HG03571 (cell line): ENCODE data around the gene KRT85.

Experiments used
- ATAC-seq: cut with Tn5 transposase; IDR thresholded peaks from one replicate; pipeline ENCODE4 v1.9.1; 2021; ENCODE audit not compliant: unreplicated experiment

The KRT85 gene

GRCh38 chr12:52395761-52396434, 28.6 kb upstream of the KRT85 start:
- ATAC-seq = no peak

GRCh38 chr12:52394836-52395405, 27.6 kb upstream of the KRT85 start:
- ATAC-seq = no peak

GRCh38 chr12:52392465-52393007, 25.3 kb upstream of the KRT85 start:
- ATAC-seq = no peak

GRCh38 chr12:52391618-52392002, 24.3 kb upstream of the KRT85 start:
- ATAC-seq = no peak

- no peak for ATAC-seq
Measured at GRCh38 chr12:52390739-52391617, 23.7 kb upstream of the KRT85 start.

GRCh38 chr12:52389313-52390207, 22.3 kb upstream of the KRT85 start:
- no peak for ATAC-seq

- no peak for ATAC-seq
Measured at GRCh38 chr12:52387859-52388258, 20.6 kb upstream of the KRT85 start.

- ATAC-seq = no peak
Measured at GRCh38 chr12:52385226-52385702, 18.0 kb upstream of the KRT85 start, which contains the start of gene KRT84. TSS of gene KRT84 (minus strand) at chr12:52385652. CDS start at chr12:52385585, 67 bp downstream.

- no peak for ATAC-seq
Measured at GRCh38 chr12:52383331-52383730, 16.1 kb upstream of the KRT85 start.

- ATAC-seq = no peak
Measured at GRCh38 chr12:52382854-52383253, 15.6 kb upstream of the KRT85 start.

GRCh38 chr12:52381206-52381605, 13.9 kb upstream of the KRT85 start:
- no peak for ATAC-seq

- ATAC-seq = no peak
Measured at GRCh38 chr12:52380271-52380694, 13.0 kb upstream of the KRT85 start.

GRCh38 chr12:52379536-52379935, 12.3 kb upstream of the KRT85 start:
- ATAC-seq = no peak

GRCh38 chr12:52378091-52378490, 10.8 kb upstream of the KRT85 start:
- no peak for ATAC-seq

- ATAC-seq = no peak
Measured at GRCh38 chr12:52377266-52377665, 10.0 kb upstream of the KRT85 start.

GRCh38 chr12:52372216-52373154, 5.2 kb upstream of the KRT85 start:
- no peak for ATAC-seq

GRCh38 chr12:52371716-52372115, 4.4 kb upstream of the KRT85 start:
- ATAC-seq = no peak

- no peak for ATAC-seq
Measured at GRCh38 chr12:52370926-52371608, 3.8 kb upstream of the KRT85 start.

GRCh38 chr12:52369809-52370208, 2.5 kb upstream of the KRT85 start:
- ATAC-seq = no peak
